ENCODE results near the gene PRLR. TPM values are rescaled to one million over a fixed set of nuclear protein-coding genes. Genes with fewer than 3 reads are reported as not detected.

PRLR gene
- total RNA-seq, 2 donors from 2014 or later = 1.1 to 7.1 TPM

- TF ChIP-seq POLR2AphosphoS5 (IDR thresholded peaks at IDR 0.05) (no peak), CTCF (IDR thresholded peaks at IDR 0.05) (no peak), POLR2A (IDR thresholded peaks at IDR 0.05) (no peak)
- no peak for DNase-seq (ENCODE audit: low spot score)
- H3K4me1 ChIP-seq (replicated peaks) = no peaks in the 10 kb centered on the region
- H3K9me3 ChIP-seq = no peaks in the 10 kb centered on the region
- intact Hi-C loops (cut with DNase I) = no loop called here
- no peaks in the 10 kb centered on the region for H3K36me3 ChIP-seq
- no peaks in the 10 kb centered on the region for H3K27me3 ChIP-seq (replicated peaks; ENCODE audit: insufficient read depth)
- no peak overlapping the region for H3K27ac ChIP-seq
- 83% methylated on average over 4 of the region's 4 CpGs for WGBS
- H3K4me3 ChIP-seq = no peak overlapping the region
These were observed 93.9 kb downstream of the PRLR start for GRCh38 chr5:35136386-35136785.

GRCh38 chr5:35135239-35135700, 95.0 kb downstream of the PRLR start:
- no peaks in the 10 kb centered on the region for H3K27me3 ChIP-seq (replicated peaks; ENCODE audit: insufficient read depth)
- TF ChIP-seq POLR2A (IDR thresholded peaks at IDR 0.05) = no peak
- no peak for TF ChIP-seq POLR2AphosphoS5 (IDR thresholded peaks at IDR 0.05)
- no peak for TF ChIP-seq CTCF (IDR thresholded peaks at IDR 0.05)
- WGBS = 92% methylated on average over 9 of the region's 9 CpGs
- H3K9me3 ChIP-seq = no peaks in the 10 kb centered on the region
- no peaks in the 10 kb centered on the region for H3K4me1 ChIP-seq (replicated peaks)
- no peaks in the 10 kb centered on the region for H3K36me3 ChIP-seq
- intact Hi-C loops (cut with DNase I) = no loop called here
- H3K4me3 ChIP-seq = no peak overlapping the region
- DNase-seq (ENCODE audit: low spot score) = no peak
- H3K27ac ChIP-seq = no peak overlapping the region

GRCh38 chr5:35134278-35135030, 95.8 kb downstream of the PRLR start:
- no peak overlapping the region for H3K4me3 ChIP-seq
- WGBS = 88% methylated on average over 9 of the region's 9 CpGs
- no peak overlapping the region for H3K27ac ChIP-seq
- H3K4me1 ChIP-seq (replicated peaks) = no peaks in the 10 kb centered on the region
- H3K27me3 ChIP-seq (replicated peaks; ENCODE audit: insufficient read depth) = no peaks in the 10 kb centered on the region
- intact Hi-C loops (cut with DNase I) = no loop called here
- no peaks in the 10 kb centered on the region for H3K9me3 ChIP-seq
- no peak for TF ChIP-seq POLR2A (IDR thresholded peaks at IDR 0.05)
- no peak for TF ChIP-seq CTCF (IDR thresholded peaks at IDR 0.05)
- no peak for TF ChIP-seq POLR2AphosphoS5 (IDR thresholded peaks at IDR 0.05)
- no peak for DNase-seq (ENCODE audit: low spot score)
- no peaks in the 10 kb centered on the region for H3K36me3 ChIP-seq

- intact Hi-C loops (cut with DNase I) = no loop called here
- WGBS = 100% methylated on average over 2 of the region's 2 CpGs
- Histone ChIP-seq H3K27ac (no peak overlapping the region), H3K27me3 (replicated peaks; ENCODE audit: insufficient read depth) (no peaks in the 10 kb centered on the region), H3K9me3 (no peaks in the 10 kb centered on the region), H3K4me3 (no peak overlapping the region), H3K4me1 (replicated peaks) (no peaks in the 10 kb centered on the region), H3K36me3 (no peaks in the 10 kb centered on the region)
- no peak for DNase-seq (ENCODE audit: low spot score)
- no peak for TF ChIP-seq POLR2A (IDR thresholded peaks at IDR 0.05)
- TF ChIP-seq POLR2AphosphoS5 (IDR thresholded peaks at IDR 0.05) = no peak
- TF ChIP-seq CTCF (IDR thresholded peaks at IDR 0.05) = no peak
These were observed 97.1 kb downstream of the PRLR start for GRCh38 chr5:35133186-35133585.

GRCh38 chr5:35131723-35132122, 98.6 kb downstream of the PRLR start:
- Histone ChIP-seq H3K4me1 (replicated peaks) (no peaks in the 10 kb centered on the region), H3K36me3 (no peaks in the 10 kb centered on the region), H3K9me3 (no peaks in the 10 kb centered on the region), H3K27me3 (replicated peaks; ENCODE audit: insufficient read depth) (no peaks in the 10 kb centered on the region), H3K27ac (no peak overlapping the region), H3K4me3 (no peak overlapping the region)
- no peak for DNase-seq (ENCODE audit: low spot score)
- TF ChIP-seq POLR2A (IDR thresholded peaks at IDR 0.05) (no peak), POLR2AphosphoS5 (IDR thresholded peaks at IDR 0.05) (no peak)
- intact Hi-C loops (cut with DNase I) = no loop called here

Measured in prostate gland (tissue), 2 donors.